A673 (cell line): ENCODE measurements around the gene MIGA2. TPM values are rescaled to one million over a fixed set of nuclear protein-coding genes. Genes with fewer than 3 reads are reported as not detected.
A peak's percentile ranks its signal among the peaks of the same experiment; 100 is the strongest.

Source experiments
- BruUV-seq: library from RNA; stranded (reverse); fragments of 400-500 nt; replicated peaks from 2 replicates; lab custom pipeline; 2021; lab: Mats Ljungman, UMichigan
- CTCF ChIA-PET: fragments of 300-600 bp; sonication (Branson Sonifier 250); formaldehyde crosslinking; loops from one replicate; lab custom pipeline; 2022; ENCODE audit warnings: antibody characterized with exemption; lab: Charles Lee
- POLR2A ChIA-PET: fragments of 300-600 bp; sonication (Branson Sonifier 250); formaldehyde crosslinking; loops from one replicate; lab custom pipeline; 2022; ENCODE audit warnings: antibody characterized with exemption; ENCODE audit not compliant: low non-redundant PET; lab: Charles Lee
- DNase-seq: peaks from one replicate; pipeline ENCODE4 v3.0.0-alpha.2; 2015; ENCODE audit warnings: low spot score
- H3K27ac ChIP-seq: fragments of 200-600 bp; sonication (generic); 2 replicates; pipeline ENCODE4 v1.5.1; 2016; ENCODE audit warnings: mixed run types, low read depth, mild to moderate bottlenecking, mixed read lengths, antibody characterized with exemption, low read length; ENCODE audit not compliant: poor library complexity, severe bottlenecking
- H3K27me3 ChIP-seq: fragments of 200-600 bp; sonication (generic); replicated peaks from 2 replicates; pipeline ENCODE4 v1.6.1; 2017; ENCODE audit warnings: mixed run types, low read depth, mild to moderate bottlenecking, mixed read lengths, antibody characterized with exemption, low read length; ENCODE audit not compliant: insufficient read depth, poor library complexity
- H3K36me3 ChIP-seq: fragments of 200-600 bp; sonication (generic); 2 replicates; pipeline ENCODE4 v1.6.1; 2016; ENCODE audit warnings: mixed run types, mild to moderate bottlenecking, mixed read lengths, antibody characterized with exemption, low read length; ENCODE audit not compliant: insufficient read depth, poor library complexity, severe bottlenecking
- H3K4me1 ChIP-seq: fragments of 200-600 bp; sonication (generic); 2 replicates; pipeline ENCODE4 v1.6.1; 2017; ENCODE audit warnings: mixed run types, mild to moderate bottlenecking, mixed read lengths, antibody characterized with exemption, low read length; ENCODE audit not compliant: insufficient read depth, poor library complexity, severe bottlenecking
- H3K4me3 ChIP-seq: fragments of 200-600 bp; sonication (generic); 2 replicates; pipeline ENCODE4 v1.5.1; 2016; ENCODE audit warnings: low read depth, mixed run types, mild to moderate bottlenecking, mixed read lengths, low read length; ENCODE audit not compliant: poor library complexity, severe bottlenecking
- H3K9me3 ChIP-seq: fragments of 200-600 bp; sonication (generic); 2 replicates; pipeline ENCODE4 v1.6.1; 2016; ENCODE audit warnings: mixed run types, low read depth, mild to moderate bottlenecking, mixed read lengths, antibody characterized with exemption, low read length; ENCODE audit not compliant: poor library complexity, severe bottlenecking
- EZH2 ChIP-seq: fragments of 200-600 bp; sonication (generic); IDR thresholded peaks from 2 replicates; pipeline ENCODE4 v1.6.1; 2017; ENCODE audit warnings: borderline replicate concordance, low read depth, mild to moderate bottlenecking, mixed read lengths, antibody characterized with exemption, low read length; ENCODE audit not compliant: poor library complexity, severe bottlenecking
- intact Hi-C: fragments of 100-400 bp; cut with micrococcal nuclease; formaldehyde crosslinking; loops from one replicate; pipeline ENCODE4 v1.10.0; 2022; ENCODE audit not compliant: unreplicated experiment
- total RNA-seq: library from RNA; stranded (reverse); gene quantifications from 2 replicates; pipeline ENCODE4 v1.2.3, GENCODE V29; 2021
- TF ChIP-seq, protein P1 (sequence below): fragments of 300-800, 200-600 bp; sonication (generic); conservative IDR thresholded peaks from 2 replicates; pipeline ENCODE4 v1.5.1; 2017; ENCODE audit warnings: low read depth, mild to moderate bottlenecking, antibody characterized with exemption, low read length, moderate library complexity, mixed read lengths

The MIGA2 gene
- total RNA-seq, 1 experiment from 2014 or later = 27.7 TPM

DNA sequence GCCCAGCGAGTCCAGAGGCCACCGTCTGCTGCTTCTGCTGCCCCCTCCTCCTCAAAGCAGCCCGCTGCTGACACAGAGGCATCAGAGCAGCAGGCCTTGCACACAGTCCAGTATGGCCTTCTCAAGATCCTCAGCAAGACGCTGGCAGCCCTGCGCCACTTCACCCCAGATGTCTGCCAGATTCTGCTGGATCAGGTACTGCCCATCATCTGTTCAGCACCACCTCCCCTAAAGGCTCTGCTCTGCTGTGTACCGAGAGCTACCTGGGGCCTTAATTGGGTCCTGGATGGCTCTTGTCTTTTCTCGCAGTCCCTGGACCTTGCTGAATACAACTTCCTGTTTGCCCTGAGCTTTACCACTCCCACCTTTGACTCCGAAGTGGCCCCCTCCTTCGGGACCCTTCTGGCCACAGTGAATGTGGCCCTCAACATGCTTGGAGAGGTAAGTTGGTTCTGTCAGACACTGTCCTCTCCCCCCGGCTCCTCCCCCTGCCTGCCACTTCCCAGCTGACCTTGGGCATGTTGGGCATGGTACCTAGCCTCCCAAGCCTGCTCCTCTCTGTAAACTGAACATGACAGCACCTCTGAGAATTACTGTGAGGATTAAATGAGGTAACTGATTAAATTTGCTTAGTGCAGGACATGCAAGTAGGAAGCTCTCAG, 31.0 kb upstream of the MIGA2 start:
- Histone ChIP-seq H3K27ac (peak overlapping the region; percentile 21), H3K36me3 (peaks cover 57% of the 10 kb centered on the region), H3K9me3 (no peaks in the 10 kb centered on the region), H3K4me3 (no peak overlapping the region), H3K27me3 (no peaks in the 10 kb centered on the region), H3K4me1 (no peaks in the 10 kb centered on the region)
- no TSS peak for BruUV-seq
- no peak for DNase-seq
- ChIA-PET CTCF (no interaction called here), POLR2A (no interaction called here)
- intact Hi-C loops = loop anchor here (5.0 kb wide), 1 partner anchor 607 kb away; no protein-coding TSS in a partner anchor
- TF ChIP-seq, protein P1, sequence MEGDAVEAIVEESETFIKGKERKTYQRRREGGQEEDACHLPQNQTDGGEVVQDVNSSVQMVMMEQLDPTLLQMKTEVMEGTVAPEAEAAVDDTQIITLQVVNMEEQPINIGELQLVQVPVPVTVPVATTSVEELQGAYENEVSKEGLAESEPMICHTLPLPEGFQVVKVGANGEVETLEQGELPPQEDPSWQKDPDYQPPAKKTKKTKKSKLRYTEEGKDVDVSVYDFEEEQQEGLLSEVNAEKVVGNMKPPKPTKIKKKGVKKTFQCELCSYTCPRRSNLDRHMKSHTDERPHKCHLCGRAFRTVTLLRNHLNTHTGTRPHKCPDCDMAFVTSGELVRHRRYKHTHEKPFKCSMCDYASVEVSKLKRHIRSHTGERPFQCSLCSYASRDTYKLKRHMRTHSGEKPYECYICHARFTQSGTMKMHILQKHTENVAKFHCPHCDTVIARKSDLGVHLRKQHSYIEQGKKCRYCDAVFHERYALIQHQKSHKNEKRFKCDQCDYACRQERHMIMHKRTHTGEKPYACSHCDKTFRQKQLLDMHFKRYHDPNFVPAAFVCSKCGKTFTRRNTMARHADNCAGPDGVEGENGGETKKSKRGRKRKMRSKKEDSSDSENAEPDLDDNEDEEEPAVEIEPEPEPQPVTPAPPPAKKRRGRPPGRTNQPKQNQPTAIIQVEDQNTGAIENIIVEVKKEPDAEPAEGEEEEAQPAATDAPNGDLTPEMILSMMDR = no peak
- TF ChIP-seq EZH2 = no peak

DNA sequence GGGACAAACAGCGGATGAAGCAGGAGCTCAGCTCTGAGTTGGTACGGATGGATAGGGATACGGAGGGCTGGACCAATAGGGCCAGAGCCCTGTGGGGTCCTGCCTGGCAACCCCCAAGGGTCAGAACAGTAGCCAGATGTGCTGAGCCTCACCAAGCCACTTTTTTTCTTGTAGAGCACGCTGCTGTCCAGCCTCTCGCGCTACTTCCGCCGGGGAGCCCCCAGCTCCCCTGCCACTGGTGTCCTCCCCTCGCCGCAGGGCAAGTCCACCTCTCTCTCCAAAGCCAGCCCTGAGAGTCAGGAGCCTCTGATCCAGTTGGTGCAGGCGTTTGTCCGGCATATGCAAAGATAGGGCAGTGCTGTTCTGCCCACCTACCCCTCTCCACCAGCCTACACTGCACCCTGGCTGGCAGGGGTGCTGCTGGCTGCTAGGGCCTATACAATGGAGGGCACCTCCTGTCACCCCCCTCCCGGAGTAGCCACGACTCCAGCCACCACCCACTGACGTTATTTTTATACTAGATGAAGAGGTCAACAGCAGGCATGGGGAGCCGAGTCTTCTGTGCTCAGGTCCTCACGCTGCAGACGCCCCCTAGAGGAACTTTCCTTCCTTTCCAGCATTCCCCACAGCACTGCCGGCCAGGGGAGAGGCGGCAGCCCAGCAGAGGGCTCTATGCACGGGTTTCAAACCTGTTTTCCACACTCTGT, 29.9 kb upstream of the MIGA2 start:
- ChIA-PET CTCF (no interaction called here), POLR2A (no interaction called here)
- Histone ChIP-seq H3K27me3 (no peaks in the 10 kb centered on the region), H3K27ac (peak overlapping the region; percentile 18), H3K9me3 (no peaks in the 10 kb centered on the region), H3K4me3 (no peak overlapping the region), H3K4me1 (no peaks in the 10 kb centered on the region), H3K36me3 (peaks cover 53% of the 10 kb centered on the region)
- TSS peak; percentile 90 for BruUV-seq
- DNase-seq = peak; percentile 87
- intact Hi-C loops = loop anchor here (5.0 kb wide), 1 partner anchor 606 kb away; no protein-coding TSS in a partner anchor
- TF ChIP-seq EZH2 = no peak
- TF ChIP-seq, protein P1 = peak; percentile 96

DNA sequence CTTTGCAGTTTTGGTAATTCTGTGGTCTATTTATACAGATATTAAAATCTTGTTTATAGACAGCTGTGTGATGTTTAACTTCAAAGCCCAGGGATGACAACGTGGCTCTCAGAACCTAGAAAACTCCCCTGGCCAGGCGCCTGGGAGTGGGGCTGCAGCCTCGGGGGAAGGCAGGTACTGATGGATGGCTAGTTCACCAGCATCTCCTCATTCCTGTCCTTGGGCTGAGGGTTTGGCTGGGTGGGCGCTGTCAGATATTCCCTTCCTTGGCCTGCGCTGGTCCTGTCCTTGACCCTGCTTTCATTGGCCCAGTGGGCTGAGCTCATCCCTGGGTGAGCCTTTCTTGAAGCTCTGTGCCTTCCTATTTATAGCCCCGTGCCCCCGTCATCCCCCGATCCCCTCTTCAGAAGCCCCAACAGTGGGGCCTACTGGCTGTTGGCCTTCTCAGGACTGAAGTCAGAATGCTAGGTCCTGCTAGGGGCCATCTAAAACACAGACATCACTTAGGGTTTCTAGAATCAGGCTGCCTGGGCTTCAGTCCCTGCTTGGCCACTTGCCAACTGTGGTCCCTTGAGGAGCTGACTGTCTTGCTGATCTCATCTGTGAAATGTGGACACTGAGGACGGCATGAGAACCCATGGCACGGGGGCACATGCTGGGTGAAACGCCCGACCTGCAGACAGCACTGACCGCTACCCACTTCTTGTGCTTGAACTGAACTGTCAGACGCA, 29.2 kb upstream of the MIGA2 start:
- Histone ChIP-seq H3K4me3 (no peak overlapping the region), H3K9me3 (no peaks in the 10 kb centered on the region), H3K36me3 (peaks cover 46% of the 10 kb centered on the region), H3K27me3 (no peaks in the 10 kb centered on the region), H3K4me1 (no peaks in the 10 kb centered on the region), H3K27ac (no peak overlapping the region)
- intact Hi-C loops = loop anchor here (5.0 kb wide), 1 partner anchor 605 kb away; no protein-coding TSS in a partner anchor
- no TSS peak for BruUV-seq
- DNase-seq = no peak
- CTCF ChIA-PET = interaction anchor here (0.5 kb wide), 1 partner anchor 32 kb away, joined by 4 read pairs; no protein-coding TSS in a partner anchor
- POLR2A ChIA-PET = no interaction called here
- TF ChIP-seq, protein P1 = no peak
- TF ChIP-seq EZH2 = no peak
